ENCODE results near the gene DCPS.

GRCh38 chr11:126393143-126393542, 89.3 kb downstream of the DCPS start:
- TF ChIP-seq CTCF (IDR thresholded peaks at IDR 0.05) (no peak), POLR2A (IDR thresholded peaks at IDR 0.05) (no peak)

Data from body of pancreas (tissue), 4 donors.